HG03196 (cell line): ENCODE results near the gene SFT2D3.

ENCODE experiments used
- ATAC-seq: cut with Tn5 transposase; IDR thresholded peaks from one replicate; pipeline ENCODE4 v1.9.1; 2021; ENCODE audit not compliant: unreplicated experiment

The SFT2D3 gene

GRCh38 chr2:127705391-127706065 lies 4.2 kb downstream of the SFT2D3 start:
- no peak for ATAC-seq

GRCh38 chr2:127706215-127706990 lies 5.1 kb downstream of the SFT2D3 start:
- no peak for ATAC-seq

- no peak for ATAC-seq
These were observed 6.8 kb downstream of the SFT2D3 start for GRCh38 chr2:127707890-127708648.

- no peak for ATAC-seq
These were observed 8.0 kb downstream of the SFT2D3 start for GRCh38 chr2:127709336-127709735.

GRCh38 chr2:127712999-127713398 lies 11.7 kb downstream of the SFT2D3 start:
- ATAC-seq = no peak

- ATAC-seq = no peak
These were observed 12.3 kb downstream of the SFT2D3 start for GRCh38 chr2:127713562-127713961.

GRCh38 chr2:127715778-127716449 lies 14.6 kb downstream of the SFT2D3 start:
- no peak for ATAC-seq

GRCh38 chr2:127718271-127718670 lies 17.0 kb downstream of the SFT2D3 start:
- no peak for ATAC-seq

- no peak for ATAC-seq
These were observed 18.3 kb downstream of the SFT2D3 start for GRCh38 chr2:127719301-127720218.

GRCh38 chr2:127721311-127721977 lies 20.1 kb downstream of the SFT2D3 start:
- no peak for ATAC-seq

GRCh38 chr2:127721978-127722355 lies 20.7 kb downstream of the SFT2D3 start:
- no peak for ATAC-seq

- ATAC-seq = no peak
These were observed 21.5 kb downstream of the SFT2D3 start for GRCh38 chr2:127722807-127723206.

GRCh38 chr2:127726158-127726880 lies 25.0 kb downstream of the SFT2D3 start:
- ATAC-seq = no peak

- ATAC-seq = no peak
These were observed 32.0 kb downstream of the SFT2D3 start for GRCh38 chr2:127733113-127733815.

GRCh38 chr2:127733816-127734537 lies 32.7 kb downstream of the SFT2D3 start:
- ATAC-seq = no peak

- no peak for ATAC-seq
These were observed 33.7 kb downstream of the SFT2D3 start for GRCh38 chr2:127735044-127735443.

GRCh38 chr2:127735537-127736399 lies 34.5 kb downstream of the SFT2D3 start:
- peak; percentile 70 for ATAC-seq
